ENCODE measurements around the gene CCER1. TPM values are rescaled to one million over a fixed set of nuclear protein-coding genes. Genes with fewer than 3 reads are reported as not detected.

The CCER1 gene
- polyA plus RNA-seq, 1 experiment: not detected

DNA sequence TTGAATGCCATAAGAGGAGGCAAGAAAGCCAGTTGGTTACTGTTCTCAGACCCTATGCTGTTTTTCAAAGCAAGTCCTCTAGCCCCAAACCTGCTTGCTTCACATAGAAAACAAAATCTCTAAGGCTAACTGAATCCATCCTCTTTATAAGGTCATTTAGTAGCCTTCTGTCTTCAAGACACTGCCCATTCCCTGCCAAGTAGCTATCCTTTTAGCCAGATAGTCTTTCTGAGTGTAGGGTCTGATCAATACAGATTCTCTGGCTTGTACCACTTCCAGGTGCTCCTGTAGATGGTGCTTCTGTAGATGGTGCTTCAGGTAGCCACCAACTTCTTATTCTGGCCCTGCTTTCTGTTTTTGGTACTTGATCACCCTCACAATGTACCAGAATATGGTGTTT lies 15.9 kb upstream of the CCER1 start:
- CTCF ChIA-PET: interaction anchor here (3.2 kb wide), 1 partner anchor 12 kb away, joined by 18 read pairs; no protein-coding TSS in a partner anchor
- no peaks in the 10 kb centered on the region for H3K27me3 ChIP-seq (ENCODE audit: control insufficient read depth, insufficient read depth, low read length)
- no peak overlapping the region for H3K27ac ChIP-seq (ENCODE audit: low read depth, low read length)
- DNase-seq (ENCODE audit: low read depth, low spot score): no peak
- no peak overlapping the region for H3K4me3 ChIP-seq (ENCODE audit: low read depth, low read length)
- TF ChIP-seq, protein P1, sequence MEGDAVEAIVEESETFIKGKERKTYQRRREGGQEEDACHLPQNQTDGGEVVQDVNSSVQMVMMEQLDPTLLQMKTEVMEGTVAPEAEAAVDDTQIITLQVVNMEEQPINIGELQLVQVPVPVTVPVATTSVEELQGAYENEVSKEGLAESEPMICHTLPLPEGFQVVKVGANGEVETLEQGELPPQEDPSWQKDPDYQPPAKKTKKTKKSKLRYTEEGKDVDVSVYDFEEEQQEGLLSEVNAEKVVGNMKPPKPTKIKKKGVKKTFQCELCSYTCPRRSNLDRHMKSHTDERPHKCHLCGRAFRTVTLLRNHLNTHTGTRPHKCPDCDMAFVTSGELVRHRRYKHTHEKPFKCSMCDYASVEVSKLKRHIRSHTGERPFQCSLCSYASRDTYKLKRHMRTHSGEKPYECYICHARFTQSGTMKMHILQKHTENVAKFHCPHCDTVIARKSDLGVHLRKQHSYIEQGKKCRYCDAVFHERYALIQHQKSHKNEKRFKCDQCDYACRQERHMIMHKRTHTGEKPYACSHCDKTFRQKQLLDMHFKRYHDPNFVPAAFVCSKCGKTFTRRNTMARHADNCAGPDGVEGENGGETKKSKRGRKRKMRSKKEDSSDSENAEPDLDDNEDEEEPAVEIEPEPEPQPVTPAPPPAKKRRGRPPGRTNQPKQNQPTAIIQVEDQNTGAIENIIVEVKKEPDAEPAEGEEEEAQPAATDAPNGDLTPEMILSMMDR (IDR thresholded peaks at IDR 0.05; ENCODE audit: low read depth, low read length): no peak
- no peaks in the 10 kb centered on the region for H3K9me3 ChIP-seq (ENCODE audit: control insufficient read depth, insufficient read depth, low read length)
- POLR2A ChIA-PET: no interaction called here

DNA sequence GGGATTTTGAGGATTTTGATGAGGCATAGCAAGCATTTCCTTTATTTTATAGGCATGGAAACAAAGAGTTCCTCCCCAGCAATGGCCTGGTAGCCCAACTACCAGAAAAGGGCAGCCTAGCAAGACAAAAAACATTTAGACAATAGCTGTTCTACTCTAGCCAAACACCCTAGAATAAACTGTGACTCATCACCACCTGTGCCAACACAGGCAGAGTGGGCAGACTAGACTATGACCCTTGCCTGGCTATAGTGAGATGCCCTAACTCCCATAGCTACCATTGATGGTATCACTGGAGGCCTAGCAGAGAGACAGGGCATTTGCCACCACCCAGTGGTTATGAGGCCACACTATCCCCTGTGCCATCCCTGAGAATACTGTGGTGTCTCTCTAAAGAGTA lies 15.5 kb upstream of the CCER1 start:
- TF ChIP-seq, protein P1 (IDR thresholded peaks at IDR 0.05; ENCODE audit: low read depth, low read length): no peak
- no peaks in the 10 kb centered on the region for H3K27me3 ChIP-seq (ENCODE audit: control insufficient read depth, insufficient read depth, low read length)
- H3K4me3 ChIP-seq (ENCODE audit: low read depth, low read length): no peak overlapping the region
- DNase-seq (ENCODE audit: low read depth, low spot score): no peak
- H3K9me3 ChIP-seq (ENCODE audit: control insufficient read depth, insufficient read depth, low read length): no peaks in the 10 kb centered on the region
- CTCF ChIA-PET: interaction anchor here (2.1 to 3.2 kb wide), 2 partner anchors 11 to 386 kb away, joined by 5 to 18 read pairs; no protein-coding TSS in a partner anchor
- no peak overlapping the region for H3K27ac ChIP-seq (ENCODE audit: low read depth, low read length)
- POLR2A ChIA-PET: no interaction called here

DNA sequence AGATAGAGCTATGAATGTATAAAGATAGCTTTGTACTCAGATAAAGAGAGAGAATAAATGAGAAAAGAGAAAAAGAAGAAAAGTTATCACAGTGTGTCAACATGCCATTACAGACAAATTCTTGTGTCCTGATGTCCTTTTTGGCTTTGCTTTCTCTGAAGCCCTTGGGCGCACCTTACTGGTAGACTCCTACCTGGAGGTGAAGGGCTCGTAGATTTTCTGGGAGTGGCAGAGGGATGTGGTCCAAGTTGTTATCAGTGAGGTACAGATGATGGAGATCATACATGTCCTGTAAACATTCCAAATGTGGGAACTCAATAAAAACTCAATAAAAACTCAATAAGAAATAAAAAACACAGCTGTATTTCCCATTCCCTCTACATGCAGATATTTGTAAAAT lies 14.9 kb upstream of the CCER1 start:
- no peak for DNase-seq (ENCODE audit: low read depth, low spot score)
- ChIA-PET POLR2A (no interaction called here), CTCF (interaction anchor here (0.7 to 3.2 kb wide), 7 partner anchors 8 to 386 kb away, joined by 3 to 29 read pairs (median 5); no protein-coding TSS in a partner anchor)

DNA sequence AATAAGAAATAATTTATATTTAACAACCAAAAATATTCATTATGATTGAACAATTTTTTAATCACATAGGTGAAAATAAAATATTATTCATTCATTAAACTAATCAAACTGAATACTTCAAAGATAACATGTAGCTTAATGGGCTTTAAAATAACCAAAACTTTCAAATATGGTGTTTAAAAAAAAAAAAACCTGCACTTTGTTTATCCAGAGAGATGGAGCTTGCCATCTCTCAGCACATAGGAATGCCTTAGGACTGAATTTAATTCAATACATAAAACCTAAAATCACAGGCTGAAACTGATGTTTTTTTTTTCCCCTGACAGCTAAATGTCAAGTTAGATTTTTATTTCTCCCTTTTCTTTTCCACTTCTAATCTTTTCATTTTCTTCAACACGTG lies 14.4 kb upstream of the CCER1 start:
- H3K27me3 ChIP-seq (ENCODE audit: control insufficient read depth, insufficient read depth, low read length): no peaks in the 10 kb centered on the region
- no peaks in the 10 kb centered on the region for H3K9me3 ChIP-seq (ENCODE audit: control insufficient read depth, insufficient read depth, low read length)
- H3K27ac ChIP-seq (ENCODE audit: low read depth, low read length): no peak overlapping the region
- ChIA-PET CTCF (interaction anchor here (0.7 to 3.2 kb wide), 9 partner anchors 9 to 413 kb away, joined by 3 to 29 read pairs (median 4); no protein-coding TSS in a partner anchor), POLR2A (no interaction called here)
- TF ChIP-seq, protein P1 (IDR thresholded peaks at IDR 0.05; ENCODE audit: low read depth, low read length): no peak
- no peak for DNase-seq (ENCODE audit: low read depth, low spot score)
- no peak overlapping the region for H3K4me3 ChIP-seq (ENCODE audit: low read depth, low read length)

More for the DNA sequence above, 14.9 kb upstream of the CCER1 start:
- Histone ChIP-seq H3K27me3 (ENCODE audit: control insufficient read depth, insufficient read depth, low read length) (no peaks in the 10 kb centered on the region), H3K27ac (ENCODE audit: low read depth, low read length) (no peak overlapping the region), H3K9me3 (ENCODE audit: control insufficient read depth, insufficient read depth, low read length) (no peaks in the 10 kb centered on the region), H3K4me3 (ENCODE audit: low read depth, low read length) (no peak overlapping the region)
- TF ChIP-seq, protein P1 (IDR thresholded peaks at IDR 0.05; ENCODE audit: low read depth, low read length): no peak

DNA sequence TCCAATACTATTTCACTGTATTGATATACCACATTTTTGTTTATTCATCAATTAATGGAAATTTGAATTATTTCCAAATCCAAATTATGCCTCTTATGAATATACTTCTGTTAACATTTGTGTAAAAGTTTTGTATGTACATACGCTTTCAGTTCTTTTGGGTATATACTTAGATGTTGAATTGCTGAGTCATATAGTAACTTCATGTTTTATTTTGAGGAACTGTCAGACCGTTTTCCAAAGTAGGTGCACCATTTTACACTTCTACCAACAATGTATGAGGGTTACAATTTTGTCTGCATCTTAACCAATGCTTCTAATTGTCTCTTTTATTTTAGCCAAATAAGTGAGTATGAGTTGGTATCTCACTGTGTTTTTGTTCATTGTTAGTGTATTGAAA lies 10.2 kb upstream of the CCER1 start:
- CTCF ChIA-PET: no interaction called here
- Histone ChIP-seq H3K9me3 (ENCODE audit: control insufficient read depth, insufficient read depth, low read length) (no peaks in the 10 kb centered on the region), H3K4me3 (ENCODE audit: low read depth, low read length) (no peak overlapping the region), H3K27ac (ENCODE audit: low read depth, low read length) (no peak overlapping the region), H3K27me3 (ENCODE audit: control insufficient read depth, insufficient read depth, low read length) (no peaks in the 10 kb centered on the region)
- POLR2A ChIA-PET: no interaction called here
- TF ChIP-seq, protein P1 (IDR thresholded peaks at IDR 0.05; ENCODE audit: low read depth, low read length): no peak
- DNase-seq (ENCODE audit: low read depth, low spot score): no peak
